ENCODE results near the gene UTF1.

Gene UTF1

GRCh38 chr10:133267293-133267692 is 37.3 kb downstream of the UTF1 start (continued):
- TF ChIP-seq, protein P1, sequence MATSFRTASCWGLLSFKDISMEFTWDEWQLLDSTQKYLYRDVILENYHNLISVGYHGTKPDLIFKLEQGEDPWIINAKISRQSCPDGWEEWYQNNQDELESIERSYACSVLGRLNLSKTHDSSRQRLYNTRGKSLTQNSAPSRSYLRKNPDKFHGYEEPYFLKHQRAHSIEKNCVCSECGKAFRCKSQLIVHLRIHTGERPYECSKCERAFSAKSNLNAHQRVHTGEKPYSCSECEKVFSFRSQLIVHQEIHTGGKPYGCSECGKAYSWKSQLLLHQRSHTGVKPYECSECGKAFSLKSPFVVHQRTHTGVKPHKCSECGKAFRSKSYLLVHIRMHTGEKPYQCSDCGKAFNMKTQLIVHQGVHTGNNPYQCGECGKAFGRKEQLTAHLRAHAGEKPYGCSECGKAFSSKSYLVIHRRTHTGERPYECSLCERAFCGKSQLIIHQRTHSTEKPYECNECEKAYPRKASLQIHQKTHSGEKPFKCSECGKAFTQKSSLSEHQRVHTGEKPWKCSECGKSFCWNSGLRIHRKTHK (tag by site-specific recombination; IDR thresholded peaks at IDR 0.05): no peak
- TF ChIP-seq INSM2 (tag by site-specific recombination; IDR thresholded peaks at IDR 0.05) (no peak), ZNF560 (tag by site-specific recombination; IDR thresholded peaks at IDR 0.05; ENCODE audit: borderline replicate concordance) (no peak), IKZF3 (tag by site-specific recombination; IDR thresholded peaks at IDR 0.05) (no peak), ZNF174 (tag by site-specific recombination; IDR thresholded peaks at IDR 0.05) (no peak), ZNF768 (tag by site-specific recombination; IDR thresholded peaks at IDR 0.05) (no peak), ZBTB20 (tag by site-specific recombination; IDR thresholded peaks at IDR 0.05) (no peak), ZNF155 (tag by site-specific recombination; IDR thresholded peaks at IDR 0.05) (no peak), ZNF184 (tag by site-specific recombination; IDR thresholded peaks at IDR 0.05) (no peak), PRDM10 (tag by site-specific recombination; IDR thresholded peaks at IDR 0.05) (no peak), ZFHX2 (tag by site-specific recombination; conservative IDR thresholded peaks at IDR 0.05) (no peak), ZNF555 (tag by site-specific recombination; conservative IDR thresholded peaks at IDR 0.05) (no peak), TCF7L2 (IDR thresholded peaks at IDR 0.05; ENCODE audit: borderline replicate concordance, low read depth, low read length) (no peak)

DNA sequence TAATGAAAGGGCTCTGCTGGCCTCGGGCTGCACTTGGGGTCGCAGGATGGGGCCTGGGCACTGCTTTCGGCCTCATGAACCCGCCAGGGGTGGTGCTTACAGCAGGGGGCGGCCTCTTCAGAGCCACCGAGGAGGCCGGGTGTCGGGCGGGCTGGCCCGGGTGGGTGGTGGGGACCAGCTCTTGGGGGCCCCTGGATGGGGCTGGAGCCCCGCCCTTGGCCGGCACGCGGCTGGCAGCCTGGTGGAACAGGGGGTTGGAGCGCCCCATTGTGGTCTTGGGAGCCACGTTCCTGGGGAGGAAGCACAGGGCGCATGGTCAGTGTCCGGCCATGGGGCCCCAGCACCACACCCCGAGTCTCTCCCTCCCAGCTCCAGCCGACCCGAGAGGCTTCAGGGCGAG is 37.8 kb downstream of the UTF1 start:
- Histone ChIP-seq H3K4me1 (ENCODE audit: control insufficient read depth, insufficient read depth, low read length) (no peaks in the 10 kb centered on the region), H3K4me3 (ENCODE audit: low read depth, low read length) (no peak overlapping the region), H3K27ac (ENCODE audit: extremely low read depth, low read depth, low read length) (no peak overlapping the region), H3K36me3 (ENCODE audit: control insufficient read depth in 2 of 2, insufficient read depth in 1 of 2, low read length in 2 of 2) (peaks cover 0 to 10% of the 10 kb centered on the region in 2 experiments; a peak in 1 of 3 replicates), H3K9me3 (ENCODE audit: control insufficient read depth, insufficient read depth, low read depth, low read length) (no peaks in the 10 kb centered on the region)
- CTCF ChIA-PET: interaction anchor here (0.7 kb wide), 1 partner anchor 125 kb away, joined by 3 read pairs; no protein-coding TSS in a partner anchor
- POLR2A ChIA-PET: no interaction called here
- TF ChIP-seq, protein P2, sequence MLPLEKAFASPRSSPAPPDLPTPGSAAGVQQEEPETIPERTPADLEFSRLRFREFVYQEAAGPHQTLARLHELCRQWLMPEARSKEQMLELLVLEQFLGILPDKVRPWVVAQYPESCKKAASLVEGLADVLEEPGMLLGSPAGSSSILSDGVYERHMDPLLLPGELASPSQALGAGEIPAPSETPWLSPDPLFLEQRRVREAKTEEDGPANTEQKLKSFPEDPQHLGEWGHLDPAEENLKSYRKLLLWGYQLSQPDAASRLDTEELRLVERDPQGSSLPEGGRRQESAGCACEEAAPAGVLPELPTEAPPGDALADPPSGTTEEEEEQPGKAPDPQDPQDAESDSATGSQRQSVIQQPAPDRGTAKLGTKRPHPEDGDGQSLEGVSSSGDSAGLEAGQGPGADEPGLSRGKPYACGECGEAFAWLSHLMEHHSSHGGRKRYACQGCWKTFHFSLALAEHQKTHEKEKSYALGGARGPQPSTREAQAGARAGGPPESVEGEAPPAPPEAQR (tag by site-specific recombination; IDR thresholded peaks at IDR 0.05): no peak
- TF ChIP-seq ZNF324 (tag by site-specific recombination; IDR thresholded peaks at IDR 0.05) (no peak), ZNF791 (tag by site-specific recombination; IDR thresholded peaks at IDR 0.05) (no peak), ZNF335 (tag by site-specific recombination; conservative IDR thresholded peaks at IDR 0.05) (no peak), ZNF350 (tag by site-specific recombination; IDR thresholded peaks at IDR 0.05) (no peak), ZNF549 (tag by site-specific recombination; IDR thresholded peaks at IDR 0.05) (no peak), ZNF433 (tag by site-specific recombination; IDR thresholded peaks at IDR 0.05; ENCODE audit: low read depth) (no peak), ZNF488 (tag by site-specific recombination; IDR thresholded peaks at IDR 0.05) (no peak), SP2 (tag by site-specific recombination; IDR thresholded peaks at IDR 0.05) (no peak), ZNF311 (tag by site-specific recombination; IDR thresholded peaks at IDR 0.05; ENCODE audit: borderline replicate concordance) (no peak), ZNF830 (tag by site-specific recombination; IDR thresholded peaks at IDR 0.05; ENCODE audit: low read depth) (no peak), PATZ1 (tag by site-specific recombination; IDR thresholded peaks at IDR 0.05) (no peak)
- TF ChIP-seq, protein P3, sequence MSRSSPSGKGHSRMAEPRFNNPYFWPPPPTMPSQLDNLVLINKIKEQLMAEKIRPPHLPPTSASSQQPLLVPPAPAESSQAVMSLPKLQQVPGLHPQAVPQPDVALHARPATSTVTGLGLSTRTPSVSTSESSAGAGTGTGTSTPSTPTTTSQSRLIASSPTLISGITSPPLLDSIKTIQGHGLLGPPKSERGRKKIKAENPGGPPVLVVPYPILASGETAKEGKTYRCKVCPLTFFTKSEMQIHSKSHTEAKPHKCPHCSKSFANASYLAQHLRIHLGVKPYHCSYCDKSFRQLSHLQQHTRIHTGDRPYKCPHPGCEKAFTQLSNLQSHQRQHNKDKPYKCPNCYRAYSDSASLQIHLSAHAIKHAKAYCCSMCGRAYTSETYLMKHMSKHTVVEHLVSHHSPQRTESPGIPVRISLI (tag by site-specific recombination; IDR thresholded peaks at IDR 0.05): no peak
